Upper lobe of left lung (tissue), 6 donors: ENCODE measurements around the gene ZDHHC8. TPM values are rescaled to one million over a fixed set of nuclear protein-coding genes. Genes with fewer than 3 reads are reported as not detected.

Experiments used
- ATAC-seq, 2 donors: fragments of 200-7000 bp; cut with Tn5 transposase; one replicate each; pipeline ENCODE4 v1.9.1; 2022; ENCODE audit warnings: mild to moderate bottlenecking in 2 of 2, moderate library complexity in 2 of 2; ENCODE audit not compliant: low FRiP score in 2 of 2
- DNase-seq, 2 donors: peaks; one replicate each; pipeline ENCODE4 v3.0.0-alpha.2; 2019 to 2020
- H3K27ac ChIP-seq, 4 donors: fragments of 200-600 bp; sonication (generic); one replicate each; pipeline ENCODE4 v1.5.1; 2016 to 2019
- H3K27me3 ChIP-seq, 4 donors: fragments of 200-600 bp; sonication (generic); one replicate each; pipeline ENCODE4 v1.5.1; 2017 to 2019
- H3K36me3 ChIP-seq, 4 donors: fragments of 200-600 bp; sonication (generic); one replicate each; pipeline ENCODE4 v1.5.1; 2016 to 2019
- H3K4me1 ChIP-seq, 4 donors: fragments of 200-600 bp; sonication (generic); one replicate each; pipeline ENCODE4 v1.5.1; 2018 to 2019
- H3K4me3 ChIP-seq, 4 donors: fragments of 200-600 bp; sonication (generic); one replicate each; pipeline ENCODE4 v1.5.1; 2017 to 2019; ENCODE audit warnings: mild to moderate bottlenecking in 2 of 4, moderate library complexity in 1 of 4
- H3K9me3 ChIP-seq, 4 donors: fragments of 200-600 bp; sonication (generic); one replicate each; pipeline ENCODE4 v1.5.1; 2018 to 2019
- EP300 ChIP-seq, 4 donors: sonication (generic); formaldehyde crosslinking; IDR thresholded peaks; one replicate each; pipeline ENCODE4 v1.5.1; 2017; ENCODE audit warnings: antibody characterized with exemption in 4 of 4, control low read depth in 2 of 4
- POLR2A ChIP-seq, 4 donors: fragments of 450-650 bp; IDR thresholded peaks; one replicate each; pipeline ENCODE4 v1.5.1; 2016 to 2017; ENCODE audit warnings: antibody characterized with exemption in 4 of 4, mild to moderate bottlenecking in 2 of 4
- POLR2AphosphoS5 ChIP-seq, 2 donors: sonication (generic); formaldehyde crosslinking; IDR thresholded peaks; one replicate each; pipeline ENCODE4 v1.5.1; 2017; ENCODE audit warnings: antibody characterized with exemption in 2 of 2
- WGBS, 2 donors: methylation state at CpG; one replicate each; pipeline ENCODE4 v1.1.5; 2017 to 2018; 5-methylcytosine and 5-hydroxymethylcytosine counted together
- total RNA-seq, 6 donors: library from RNA; depleted of rRNA in 4 of 6; stranded (reverse); fragments of >200 nt in 4 of 6; gene quantifications; one replicate each; pipeline versions ENCODE4 v1.1.0 to v1.2.1, GENCODE V29; 2016 to 2021
- TF ChIP-seq, protein P1 (sequence below), 6 experiments: fragments of 450-650 bp in 4 of 6; fragments of 200-600 bp in 2 of 6; sonication (generic) in 2 of 6; IDR thresholded peaks; one replicate each; pipeline ENCODE4 v1.5.1; 2016 to 2019; ENCODE audit warnings: antibody characterized with exemption in 6 of 6
- donor health status: DM: no; HTN: no; CAD: no; lungs with moderate emphysema.
- donor health status: DM: no; HTN: yes; CAD: no; lungs with severe emphysema.

ZDHHC8 gene
- total RNA-seq, 6 donors from 2014 or later, result 19.5 to 87.1 (median 63.9) TPM

DNA sequence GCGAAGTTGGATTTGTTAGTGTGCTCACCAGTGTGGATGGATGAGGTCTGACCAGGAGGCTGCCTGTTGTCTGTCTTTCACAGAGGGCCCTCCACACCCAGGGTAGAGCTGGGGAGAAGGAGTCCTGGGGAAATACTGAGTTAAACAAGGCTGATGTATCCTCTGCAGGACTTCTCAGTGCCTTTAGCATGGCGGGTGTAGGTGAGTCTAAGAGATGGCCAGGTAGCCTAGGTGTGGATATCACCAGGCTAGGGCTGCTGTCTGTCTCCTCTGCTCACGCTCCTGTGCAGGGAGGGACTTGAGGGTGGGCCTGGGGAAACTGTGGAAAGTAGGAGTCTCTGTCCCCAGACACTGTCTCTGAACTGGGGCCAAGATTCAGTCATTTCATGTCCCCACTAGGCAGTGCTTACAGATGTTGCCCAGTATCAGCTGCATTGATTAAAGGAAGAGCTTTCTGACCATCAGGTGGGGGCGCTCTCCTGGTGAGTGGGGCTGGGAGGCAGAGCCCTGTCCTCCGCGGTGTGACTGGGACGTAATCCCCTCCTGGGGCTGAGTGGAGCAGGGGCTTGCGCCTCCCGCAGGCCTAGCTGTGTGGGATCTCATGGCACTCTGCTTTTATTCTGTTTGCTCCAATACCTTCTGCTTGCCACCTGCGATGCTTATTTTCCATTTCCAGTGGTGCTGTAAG is 54.7 kb downstream of the ZDHHC8 start:
- Histone ChIP-seq H3K36me3 (no peaks in the 10 kb centered on the region), H3K9me3 (no peaks in the 10 kb centered on the region), H3K4me1 (no peaks in the 10 kb centered on the region), H3K27me3 (no peaks in the 10 kb centered on the region), H3K4me3 (no peak overlapping the region), H3K27ac (no peak overlapping the region)
- 75 to 78% methylated on average over 10 of the region's 10 CpGs for WGBS, 2 donors
- DNase-seq (no peak), ATAC-seq (no peak)
- TF ChIP-seq, protein P1, sequence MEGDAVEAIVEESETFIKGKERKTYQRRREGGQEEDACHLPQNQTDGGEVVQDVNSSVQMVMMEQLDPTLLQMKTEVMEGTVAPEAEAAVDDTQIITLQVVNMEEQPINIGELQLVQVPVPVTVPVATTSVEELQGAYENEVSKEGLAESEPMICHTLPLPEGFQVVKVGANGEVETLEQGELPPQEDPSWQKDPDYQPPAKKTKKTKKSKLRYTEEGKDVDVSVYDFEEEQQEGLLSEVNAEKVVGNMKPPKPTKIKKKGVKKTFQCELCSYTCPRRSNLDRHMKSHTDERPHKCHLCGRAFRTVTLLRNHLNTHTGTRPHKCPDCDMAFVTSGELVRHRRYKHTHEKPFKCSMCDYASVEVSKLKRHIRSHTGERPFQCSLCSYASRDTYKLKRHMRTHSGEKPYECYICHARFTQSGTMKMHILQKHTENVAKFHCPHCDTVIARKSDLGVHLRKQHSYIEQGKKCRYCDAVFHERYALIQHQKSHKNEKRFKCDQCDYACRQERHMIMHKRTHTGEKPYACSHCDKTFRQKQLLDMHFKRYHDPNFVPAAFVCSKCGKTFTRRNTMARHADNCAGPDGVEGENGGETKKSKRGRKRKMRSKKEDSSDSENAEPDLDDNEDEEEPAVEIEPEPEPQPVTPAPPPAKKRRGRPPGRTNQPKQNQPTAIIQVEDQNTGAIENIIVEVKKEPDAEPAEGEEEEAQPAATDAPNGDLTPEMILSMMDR (IDR thresholded peaks at IDR 0.05), result no peak
- TF ChIP-seq POLR2AphosphoS5 (IDR thresholded peaks at IDR 0.05) (no peak), EP300 (IDR thresholded peaks at IDR 0.05) (no peak), POLR2A (IDR thresholded peaks at IDR 0.05) (no peak)

DNA sequence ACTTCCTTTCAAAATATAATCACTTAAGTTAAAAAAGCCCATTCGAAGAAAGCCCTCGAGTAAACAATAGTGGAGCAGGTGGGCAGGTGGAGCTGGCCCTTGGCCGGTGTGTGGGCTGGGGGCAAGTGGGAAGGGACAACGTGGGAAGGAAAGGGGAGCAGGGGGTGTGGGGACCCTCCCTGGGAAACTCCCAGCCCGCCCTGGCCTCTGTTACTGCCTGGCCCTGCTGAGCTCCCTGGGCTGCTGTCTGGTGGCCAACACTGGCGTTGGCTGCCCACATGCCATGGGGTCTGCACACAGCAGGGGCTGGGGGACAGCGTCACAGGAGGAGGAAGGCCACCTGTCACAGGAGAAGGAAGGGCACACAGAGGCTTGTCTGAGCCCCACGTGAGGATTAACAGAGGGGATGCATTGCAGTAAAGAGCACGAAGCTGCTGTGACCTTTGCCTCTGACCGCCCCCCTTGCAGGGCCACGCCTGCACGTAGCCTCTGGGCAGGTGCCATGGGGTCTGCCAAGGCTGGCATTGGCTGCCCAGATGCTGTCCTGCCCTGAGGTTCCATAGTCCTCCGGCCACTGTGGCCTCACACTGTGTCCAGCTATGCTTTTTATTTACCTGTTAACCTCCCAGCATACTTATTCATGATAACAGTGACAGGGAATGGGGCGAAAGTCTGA is 55.4 kb downstream of the ZDHHC8 start:
- peak in 1 of 2 donors; percentile 52 for DNase-seq
- no peaks in the 10 kb centered on the region for H3K27me3 ChIP-seq
- H3K4me1 ChIP-seq, result no peaks in the 10 kb centered on the region
- no peak for ATAC-seq
- WGBS, 2 donors, result 74 to 80% methylated on average over 7 to 14 of the region's 14 CpGs
- H3K4me3 ChIP-seq, result no peak overlapping the region
- H3K36me3 ChIP-seq, result no peaks in the 10 kb centered on the region
- no peak overlapping the region for H3K27ac ChIP-seq
- TF ChIP-seq POLR2AphosphoS5 (IDR thresholded peaks at IDR 0.05) (no peak), POLR2A (IDR thresholded peaks at IDR 0.05) (no peak), EP300 (IDR thresholded peaks at IDR 0.05) (no peak)
- TF ChIP-seq, protein P1 (IDR thresholded peaks at IDR 0.05), result no peak
- no peaks in the 10 kb centered on the region for H3K9me3 ChIP-seq

DNA sequence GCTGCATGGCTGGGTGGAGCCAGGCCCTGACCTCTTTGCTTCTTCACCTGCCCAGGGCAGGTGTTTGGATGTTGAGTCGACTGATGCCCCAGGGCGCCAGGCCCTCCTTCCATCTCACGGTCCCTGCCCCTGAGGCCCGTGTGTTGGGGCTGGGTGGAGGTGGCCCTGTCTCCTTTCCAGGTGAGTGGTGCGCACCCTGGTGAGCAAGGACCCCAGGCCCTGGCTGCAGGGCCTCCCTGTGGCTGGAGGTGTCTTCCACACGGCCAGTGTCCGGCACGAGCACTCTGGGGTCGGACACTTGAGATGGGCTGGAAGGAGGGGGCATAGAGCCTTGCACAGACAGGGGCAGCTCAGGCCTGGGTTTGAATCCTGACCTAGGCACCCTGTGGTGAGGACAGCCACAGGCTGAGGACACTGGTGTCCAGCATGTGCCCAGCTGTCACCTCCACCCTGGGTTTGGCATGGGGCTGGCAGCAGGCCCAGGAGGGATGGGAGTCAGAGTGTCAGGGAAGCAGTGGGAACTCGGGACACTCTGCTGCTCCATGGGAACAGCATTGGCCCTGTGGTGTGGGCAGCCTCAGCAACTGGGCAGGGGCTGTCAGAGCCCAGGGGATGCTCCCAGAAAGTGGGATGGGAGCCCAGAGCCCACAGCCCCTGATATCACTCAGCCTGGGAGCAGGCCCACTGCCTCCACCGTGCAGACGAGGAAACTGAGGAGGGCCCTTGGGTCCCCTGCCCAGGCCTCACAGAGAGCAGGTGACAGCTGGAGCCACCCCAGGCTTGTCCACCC is 56.4 kb downstream of the ZDHHC8 start:
- Histone ChIP-seq H3K27ac (no peak overlapping the region), H3K36me3 (no peaks in the 10 kb centered on the region), H3K9me3 (no peaks in the 10 kb centered on the region), H3K4me1 (no peaks in the 10 kb centered on the region), H3K27me3 (no peaks in the 10 kb centered on the region), H3K4me3 (no peak overlapping the region)
- 76 to 90% methylated on average over 4 to 12 of the region's 12 CpGs for WGBS, 2 donors
- DNase-seq, result peak in 1 of 2 donors; percentile 52
- TF ChIP-seq POLR2AphosphoS5 (IDR thresholded peaks at IDR 0.05) (no peak), EP300 (IDR thresholded peaks at IDR 0.05) (no peak), POLR2A (IDR thresholded peaks at IDR 0.05) (no peak)
- TF ChIP-seq, protein P1 (IDR thresholded peaks at IDR 0.05), result no peak
- ATAC-seq, result no peak

DNA sequence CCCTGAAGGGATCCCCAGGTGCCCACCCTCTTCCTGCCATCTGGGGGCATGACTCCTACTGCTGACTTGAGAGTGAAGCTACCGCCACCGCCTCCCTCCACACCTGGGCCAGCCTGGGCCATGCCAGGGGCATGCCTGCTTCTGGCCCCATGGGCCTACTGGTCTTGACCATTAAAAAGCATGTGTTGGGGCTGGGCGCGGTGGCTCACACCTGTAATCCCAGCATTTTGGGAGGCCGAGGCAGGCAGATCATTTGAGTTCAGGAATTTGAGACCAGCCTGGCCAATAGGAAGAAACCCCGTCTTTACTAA is 56.9 kb downstream of the ZDHHC8 start:
- no peaks in the 10 kb centered on the region for H3K4me1 ChIP-seq
- TF ChIP-seq EP300 (IDR thresholded peaks at IDR 0.05), result no peak
- no peak for TF ChIP-seq POLR2AphosphoS5 (IDR thresholded peaks at IDR 0.05)
- no peak for TF ChIP-seq POLR2A (IDR thresholded peaks at IDR 0.05)
- TF ChIP-seq, protein P1 (IDR thresholded peaks at IDR 0.05), result no peak
- DNase-seq (no peak), ATAC-seq (no peak)
- WGBS, 2 donors, result 95 to 98% methylated on average over 6 of the region's 6 CpGs
- no peak overlapping the region for H3K4me3 ChIP-seq
- H3K27ac ChIP-seq, result no peak overlapping the region
- H3K9me3 ChIP-seq, result no peaks in the 10 kb centered on the region
- H3K27me3 ChIP-seq, result no peaks in the 10 kb centered on the region
- H3K36me3 ChIP-seq, result no peaks in the 10 kb centered on the region
